ENCODE measurements around the gene MYO15B.

The MYO15B gene

GRCh38 chr17:75594499-75595283 lies 7.1 kb downstream of the MYO15B start:
- Histone ChIP-seq H2AFZ (ENCODE audit: low read length) (no peak overlapping the region), H3K9me2 (ENCODE audit: low read depth, low read length) (no peaks in the 10 kb centered on the region), H3K36me3 (ENCODE audit: insufficient read depth, low read length) (no peaks in the 10 kb centered on the region), H3K4me2 (ENCODE audit: low read length) (no peak overlapping the region), H4K20me1 (ENCODE audit: insufficient read depth, low read length) (no peaks in the 10 kb centered on the region), H3F3A (ENCODE audit: insufficient read depth, low read length) (no peaks in the 10 kb centered on the region), H3K4me1 (ENCODE audit: insufficient read depth, low read length, severe bottlenecking) (peaks cover under 1% of the 10 kb centered on the region), H3K4me3 (ENCODE audit: low read depth, low read length, poor library complexity, severe bottlenecking) (no peak overlapping the region), H3K79me2 (ENCODE audit: insufficient read depth, low read length) (no peaks in the 10 kb centered on the region), H3K9ac (ENCODE audit: low read length) (no peak overlapping the region), H3K27ac (ENCODE audit: low read depth, low read length, poor library complexity, severe bottlenecking) (no peak overlapping the region), H3K9me3 (ENCODE audit: low read length) (no peaks in the 10 kb centered on the region), H3K27me3 (ENCODE audit: insufficient read depth, low read length) (peaks cover 23% of the 10 kb centered on the region)
- TF ChIP-seq CTCF (IDR thresholded peaks at IDR 0.05; ENCODE audit: low read length) (peak; percentile 12; the same call in 1 of the 2 replicates), EZH2 (IDR thresholded peaks at IDR 0.05; ENCODE audit: borderline replicate concordance, low read length) (no peak)

- no peak overlapping the region for H3K4me2 ChIP-seq (ENCODE audit: low read length)
- H3K27me3 ChIP-seq (ENCODE audit: insufficient read depth, low read length): peaks cover 23% of the 10 kb centered on the region
- H3K36me3 ChIP-seq (ENCODE audit: insufficient read depth, low read length): no peaks in the 10 kb centered on the region
- TF ChIP-seq EZH2 (IDR thresholded peaks at IDR 0.05; ENCODE audit: borderline replicate concordance, low read length): no peak
- no peak for TF ChIP-seq CTCF (IDR thresholded peaks at IDR 0.05; ENCODE audit: low read length)
- H3K27ac ChIP-seq (ENCODE audit: low read depth, low read length, poor library complexity, severe bottlenecking): no peak overlapping the region
- H3K9ac ChIP-seq (ENCODE audit: low read length): no peak overlapping the region
- H3K4me3 ChIP-seq (ENCODE audit: low read depth, low read length, poor library complexity, severe bottlenecking): no peak overlapping the region
- no peaks in the 10 kb centered on the region for H4K20me1 ChIP-seq (ENCODE audit: insufficient read depth, low read length)
- no peaks in the 10 kb centered on the region for H3K79me2 ChIP-seq (ENCODE audit: insufficient read depth, low read length)
- no peaks in the 10 kb centered on the region for H3K4me1 ChIP-seq (ENCODE audit: insufficient read depth, low read length, severe bottlenecking)
- H2AFZ ChIP-seq (ENCODE audit: low read length): no peak overlapping the region
- no peaks in the 10 kb centered on the region for H3K9me3 ChIP-seq (ENCODE audit: low read length)
- no peaks in the 10 kb centered on the region for H3F3A ChIP-seq (ENCODE audit: insufficient read depth, low read length)
- no peaks in the 10 kb centered on the region for H3K9me2 ChIP-seq (ENCODE audit: low read depth, low read length)
Measured at GRCh38 chr17:75595284-75595919, 7.8 kb downstream of the MYO15B start.

GRCh38 chr17:75595920-75596313 lies 8.3 kb downstream of the MYO15B start:
- Histone ChIP-seq H3K79me2 (ENCODE audit: insufficient read depth, low read length) (no peaks in the 10 kb centered on the region), H4K20me1 (ENCODE audit: insufficient read depth, low read length) (no peaks in the 10 kb centered on the region), H3K9me3 (ENCODE audit: low read length) (no peaks in the 10 kb centered on the region), H3F3A (ENCODE audit: insufficient read depth, low read length) (no peaks in the 10 kb centered on the region), H2AFZ (ENCODE audit: low read length) (no peak overlapping the region), H3K27ac (ENCODE audit: low read depth, low read length, poor library complexity, severe bottlenecking) (no peak overlapping the region), H3K4me1 (ENCODE audit: insufficient read depth, low read length, severe bottlenecking) (no peaks in the 10 kb centered on the region), H3K4me3 (ENCODE audit: low read depth, low read length, poor library complexity, severe bottlenecking) (no peak overlapping the region), H3K9ac (ENCODE audit: low read length) (no peak overlapping the region), H3K36me3 (ENCODE audit: insufficient read depth, low read length) (no peaks in the 10 kb centered on the region), H3K27me3 (ENCODE audit: insufficient read depth, low read length) (peaks cover 20% of the 10 kb centered on the region), H3K9me2 (ENCODE audit: low read depth, low read length) (no peaks in the 10 kb centered on the region), H3K4me2 (ENCODE audit: low read length) (no peak overlapping the region)
- no peak for TF ChIP-seq EZH2 (IDR thresholded peaks at IDR 0.05; ENCODE audit: borderline replicate concordance, low read length)
- TF ChIP-seq CTCF (IDR thresholded peaks at IDR 0.05; ENCODE audit: low read length): no peak
